T-helper 2 cell treated with Interferon-gamma antibody and Interleukin-4, amounts not matched to agents 5 μg/mL and 100 μg/mL, for 36 hours (primary cell): Measurements from ENCODE around the gene NKX3-2.

ENCODE experiments used
- DNase-seq: peaks from one replicate; pipeline ENCODE4 v3.0.0; 2021; ENCODE audit warnings: low spot score
- H3K27ac Mint-ChIP-seq: one replicate; pipeline ENCODE4 v1.8.0; 2021; ENCODE audit warnings: mild to moderate bottlenecking, mixed read lengths
- H3K27me3 Mint-ChIP-seq: one replicate; pipeline ENCODE4 v1.8.0; 2021; ENCODE audit warnings: low read depth, mixed read lengths
- H3K36me3 Mint-ChIP-seq: one replicate; pipeline ENCODE4 v1.8.0; 2021; ENCODE audit warnings: low read depth, mixed read lengths
- H3K4me1 Mint-ChIP-seq: one replicate; pipeline ENCODE4 v1.8.0; 2021; ENCODE audit warnings: low read depth, mixed read lengths
- H3K4me3 Mint-ChIP-seq: one replicate; pipeline ENCODE4 v1.8.0; 2022; ENCODE audit warnings: mild to moderate bottlenecking, moderate library complexity, mixed read lengths
- H3K9me3 Mint-ChIP-seq: one replicate; pipeline ENCODE4 v1.8.0; 2021; ENCODE audit warnings: mixed read lengths

The NKX3-2 gene

DNA sequence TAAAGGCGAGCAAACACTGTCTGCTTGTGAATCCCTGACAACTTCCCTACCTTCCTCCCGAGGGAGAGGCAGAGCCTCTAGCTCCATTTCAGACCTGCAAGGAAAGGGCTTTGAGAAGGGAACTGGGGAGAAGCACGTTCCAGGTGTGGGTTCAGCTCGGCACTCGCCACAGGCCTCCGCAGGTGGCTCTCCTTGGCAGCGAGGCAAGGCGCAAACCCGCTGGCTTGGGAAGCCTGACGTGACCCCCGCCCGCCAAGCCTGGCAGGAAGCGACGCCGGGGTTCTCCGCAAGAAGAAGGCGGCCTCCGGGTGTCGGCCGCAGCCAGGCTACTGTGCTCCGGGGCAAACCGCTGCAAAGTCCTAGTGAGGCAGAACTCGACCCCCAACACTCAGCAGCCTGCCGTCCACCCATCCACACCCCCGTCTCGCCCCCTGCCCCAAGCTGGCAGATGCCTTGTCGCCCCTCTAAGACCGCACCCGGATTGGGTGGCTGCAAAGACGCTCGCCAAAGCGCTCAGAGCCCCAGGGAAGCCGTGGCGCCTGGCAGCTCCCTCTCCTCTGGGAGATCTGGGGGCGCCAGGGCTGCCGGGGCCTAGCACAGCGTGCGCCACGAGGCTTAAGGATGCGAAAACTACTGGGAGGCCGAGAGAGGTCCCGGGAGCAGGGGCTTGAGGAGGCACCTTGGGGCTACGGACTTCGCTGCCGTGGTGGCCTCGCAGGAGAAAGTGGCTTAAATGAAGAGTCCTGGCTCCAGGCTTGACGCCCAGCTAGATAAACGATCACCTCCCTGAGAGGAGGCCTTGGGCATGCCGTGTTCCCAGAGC is 21.8 kb downstream of the NKX3-2 start:
- no peak overlapping the region for H3K27ac Mint-ChIP-seq

DNA sequence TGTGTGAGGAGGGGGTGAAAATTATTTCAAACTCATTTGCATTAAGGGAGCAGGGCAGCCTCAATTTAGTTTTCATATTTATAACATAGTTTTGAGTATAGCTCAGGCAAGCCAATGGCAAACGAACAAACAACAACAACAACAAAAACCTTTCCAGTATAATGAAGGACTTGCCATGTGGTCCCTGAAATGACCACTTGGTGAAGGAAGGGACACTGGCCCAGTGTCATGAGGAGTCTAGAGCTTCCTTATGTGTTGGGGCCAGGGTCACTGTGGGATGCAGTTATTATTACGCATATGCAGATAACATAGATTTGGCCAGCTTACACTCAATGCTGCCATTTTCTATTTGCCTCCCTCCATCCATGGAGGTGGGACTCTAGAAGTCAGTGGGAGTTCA is 23.3 kb downstream of the NKX3-2 start:
- peaks cover 73% of the 10 kb centered on the region for H3K27me3 Mint-ChIP-seq
- no peak for DNase-seq
- H3K4me3 Mint-ChIP-seq = no peak overlapping the region
- peaks cover 4% of the 10 kb centered on the region for H3K9me3 Mint-ChIP-seq
- H3K27ac Mint-ChIP-seq = no peak overlapping the region
- no peaks in the 10 kb centered on the region for H3K36me3 Mint-ChIP-seq
- peaks cover 1% of the 10 kb centered on the region for H3K4me1 Mint-ChIP-seq

More for the DNA sequence above, 21.8 kb downstream of the NKX3-2 start:
- DNase-seq = no peak
- Mint-ChIP-seq H3K4me3 (no peak overlapping the region), H3K36me3 (no peaks in the 10 kb centered on the region), H3K9me3 (peaks cover 4% of the 10 kb centered on the region), H3K4me1 (peaks cover 4% of the 10 kb centered on the region), H3K27me3 (peaks cover 77% of the 10 kb centered on the region)

GRCh38 chr4:13516315-13516860 is 27.9 kb downstream of the NKX3-2 start:
- Mint-ChIP-seq H3K4me3 (no peak overlapping the region), H3K27me3 (peaks cover 47% of the 10 kb centered on the region), H3K27ac (no peak overlapping the region), H3K4me1 (no peaks in the 10 kb centered on the region), H3K36me3 (no peaks in the 10 kb centered on the region), H3K9me3 (no peaks in the 10 kb centered on the region)
- no peak for DNase-seq

DNA sequence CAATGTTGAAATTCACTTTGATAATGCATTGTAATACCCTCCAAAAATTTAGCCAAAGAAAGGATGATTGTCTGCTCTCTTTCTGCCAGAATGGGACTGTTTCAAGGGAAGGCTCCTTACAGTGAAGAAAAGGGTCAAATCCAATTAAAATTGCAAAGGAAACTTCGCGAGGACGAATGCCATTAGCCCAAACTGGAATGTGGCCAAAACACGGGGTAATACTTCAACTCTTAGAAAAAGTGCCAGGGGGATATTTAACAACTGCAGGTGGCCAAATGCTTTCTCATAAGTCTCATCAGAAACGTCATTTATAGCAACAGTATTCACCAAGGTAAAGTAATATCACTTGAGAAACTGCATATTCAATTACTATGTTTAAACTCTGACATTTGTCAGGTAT is 29.0 kb downstream of the NKX3-2 start:
- H3K27me3 Mint-ChIP-seq = peaks cover 39% of the 10 kb centered on the region
- H3K4me1 Mint-ChIP-seq = no peaks in the 10 kb centered on the region
- H3K4me3 Mint-ChIP-seq = no peak overlapping the region
- no peaks in the 10 kb centered on the region for H3K36me3 Mint-ChIP-seq
- H3K27ac Mint-ChIP-seq = no peak overlapping the region
- no peaks in the 10 kb centered on the region for H3K9me3 Mint-ChIP-seq
- DNase-seq = no peak

GRCh38 chr4:13514722-13515121 is 29.6 kb downstream of the NKX3-2 start:
- Mint-ChIP-seq H3K9me3 (no peaks in the 10 kb centered on the region), H3K27me3 (peaks cover 38% of the 10 kb centered on the region), H3K4me3 (no peak overlapping the region), H3K4me1 (no peaks in the 10 kb centered on the region), H3K36me3 (no peaks in the 10 kb centered on the region), H3K27ac (no peak overlapping the region)
- DNase-seq = no peak

DNA sequence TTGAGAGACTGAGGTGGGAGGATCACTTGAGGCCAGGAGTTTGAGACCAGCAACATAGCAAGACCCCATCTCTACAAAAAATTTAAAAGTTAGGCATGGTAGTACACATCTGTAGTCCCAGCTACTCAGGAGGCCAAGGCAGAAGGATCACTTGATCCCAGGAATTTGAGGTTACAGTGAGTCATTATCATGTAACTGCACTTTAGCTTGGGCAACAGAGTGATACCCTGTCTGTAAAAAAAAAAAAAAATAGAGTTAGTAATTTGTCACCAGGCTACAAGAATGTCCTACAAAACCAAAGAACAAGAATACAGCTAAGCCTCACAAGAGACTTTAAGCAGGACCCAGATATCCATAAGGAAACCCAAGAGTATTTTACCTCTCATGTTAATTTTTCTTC is 33.2 kb downstream of the NKX3-2 start:
- DNase-seq = no peak

GRCh38 chr4:13509442-13509841 is 34.9 kb downstream of the NKX3-2 start:
- Mint-ChIP-seq H3K9me3 (no peaks in the 10 kb centered on the region), H3K4me1 (no peaks in the 10 kb centered on the region), H3K4me3 (no peak overlapping the region), H3K36me3 (no peaks in the 10 kb centered on the region), H3K27ac (no peak overlapping the region), H3K27me3 (peaks cover 25% of the 10 kb centered on the region)
- DNase-seq = no peak

More for the DNA sequence above, 33.2 kb downstream of the NKX3-2 start:
- no peaks in the 10 kb centered on the region for H3K36me3 Mint-ChIP-seq
- H3K4me3 Mint-ChIP-seq = no peak overlapping the region
- H3K27ac Mint-ChIP-seq = no peak overlapping the region
- no peaks in the 10 kb centered on the region for H3K9me3 Mint-ChIP-seq
- peaks cover 27% of the 10 kb centered on the region for H3K27me3 Mint-ChIP-seq
- H3K4me1 Mint-ChIP-seq = no peaks in the 10 kb centered on the region

GRCh38 chr4:13504374-13504773 is 39.9 kb downstream of the NKX3-2 start:
- DNase-seq = no peak
- peaks cover 32% of the 10 kb centered on the region for H3K27me3 Mint-ChIP-seq
- no peak overlapping the region for H3K4me3 Mint-ChIP-seq
- no peaks in the 10 kb centered on the region for H3K36me3 Mint-ChIP-seq
- H3K27ac Mint-ChIP-seq = no peak overlapping the region
- H3K4me1 Mint-ChIP-seq = no peaks in the 10 kb centered on the region
- no peaks in the 10 kb centered on the region for H3K9me3 Mint-ChIP-seq

DNA sequence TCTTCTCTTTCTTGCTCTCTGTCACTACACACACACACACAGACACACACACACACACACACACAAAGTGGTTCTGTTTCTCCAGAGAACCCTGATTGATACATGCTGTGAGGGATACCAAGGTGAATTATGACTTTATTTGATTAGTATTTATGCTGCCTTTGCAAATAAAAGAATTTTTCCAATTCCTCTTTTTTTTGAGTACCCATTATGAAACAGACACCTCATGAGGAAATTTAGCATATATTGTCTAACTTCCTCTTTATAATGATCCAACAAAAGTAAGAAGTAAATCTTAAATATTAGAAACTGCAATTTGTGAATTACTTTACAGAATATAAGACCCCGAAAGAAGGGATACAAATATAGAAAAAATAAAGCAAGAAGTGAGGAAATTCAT is 45.8 kb downstream of the NKX3-2 start:
- H3K36me3 Mint-ChIP-seq = no peaks in the 10 kb centered on the region
- H3K27ac Mint-ChIP-seq = no peak overlapping the region
- peaks cover 34% of the 10 kb centered on the region for H3K27me3 Mint-ChIP-seq
- no peak overlapping the region for H3K4me3 Mint-ChIP-seq
- H3K4me1 Mint-ChIP-seq = no peaks in the 10 kb centered on the region
- H3K9me3 Mint-ChIP-seq = no peaks in the 10 kb centered on the region
- DNase-seq = no peak

DNA sequence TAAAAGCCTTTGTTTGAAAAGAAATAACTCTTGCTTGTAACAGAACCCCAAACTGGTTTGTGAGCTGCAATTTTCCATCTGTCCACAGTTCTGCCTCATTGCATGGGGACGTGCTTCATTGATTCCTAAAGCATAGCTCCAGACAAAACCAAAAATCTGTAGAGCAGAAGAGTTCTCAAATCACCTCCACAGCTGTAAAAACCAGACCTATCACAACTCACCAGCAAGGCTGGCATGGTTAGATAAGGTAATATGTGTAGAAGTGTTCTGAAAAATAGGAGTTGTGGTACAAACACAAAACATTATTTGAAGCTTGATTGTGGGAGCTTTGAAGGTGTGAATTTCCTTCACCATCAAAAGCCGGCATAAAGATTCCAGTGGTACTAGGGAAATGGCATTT is 47.7 kb downstream of the NKX3-2 start:
- no peak for DNase-seq
- H3K36me3 Mint-ChIP-seq = no peaks in the 10 kb centered on the region
- H3K4me1 Mint-ChIP-seq = no peaks in the 10 kb centered on the region
- no peak overlapping the region for H3K27ac Mint-ChIP-seq
- no peaks in the 10 kb centered on the region for H3K9me3 Mint-ChIP-seq
- peaks cover 28% of the 10 kb centered on the region for H3K27me3 Mint-ChIP-seq
- no peak overlapping the region for H3K4me3 Mint-ChIP-seq

- H3K4me3 Mint-ChIP-seq = no peak overlapping the region
- H3K27ac Mint-ChIP-seq = no peak overlapping the region
- H3K27me3 Mint-ChIP-seq = peaks cover 27% of the 10 kb centered on the region
- no peaks in the 10 kb centered on the region for H3K36me3 Mint-ChIP-seq
- no peaks in the 10 kb centered on the region for H3K9me3 Mint-ChIP-seq
- H3K4me1 Mint-ChIP-seq = no peaks in the 10 kb centered on the region
- no peak for DNase-seq
These were observed 48.6 kb downstream of the NKX3-2 start for GRCh38 chr4:13495753-13496152.

- Mint-ChIP-seq H3K4me1 (no peaks in the 10 kb centered on the region), H3K27me3 (peaks cover 27% of the 10 kb centered on the region), H3K27ac (no peak overlapping the region), H3K4me3 (no peak overlapping the region), H3K36me3 (no peaks in the 10 kb centered on the region), H3K9me3 (no peaks in the 10 kb centered on the region)
- no peak for DNase-seq
These were observed 50.5 kb downstream of the NKX3-2 start for GRCh38 chr4:13493793-13494192.

DNA sequence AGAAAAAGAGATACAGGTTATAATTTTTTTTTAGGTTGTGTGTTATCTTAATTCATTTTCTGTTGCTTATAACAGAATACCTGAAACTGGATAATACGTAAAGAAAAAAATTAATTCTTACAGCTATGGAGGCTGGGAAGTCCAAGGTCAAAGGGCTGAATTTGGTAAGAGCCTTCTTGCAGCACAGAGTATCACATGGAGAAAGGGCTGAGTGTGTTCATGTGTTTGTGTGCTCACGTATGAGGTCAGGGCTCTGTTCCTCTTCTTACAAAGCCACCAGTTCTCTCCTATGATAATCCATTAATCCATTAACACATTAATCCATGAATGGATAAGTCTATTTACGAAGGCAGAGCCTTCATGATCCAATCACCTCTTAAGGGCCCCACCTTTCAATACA is 51.6 kb downstream of the NKX3-2 start:
- no peak overlapping the region for H3K27ac Mint-ChIP-seq
- H3K4me1 Mint-ChIP-seq = no peaks in the 10 kb centered on the region
- peaks cover 28% of the 10 kb centered on the region for H3K27me3 Mint-ChIP-seq
- no peaks in the 10 kb centered on the region for H3K36me3 Mint-ChIP-seq
- DNase-seq = no peak
- H3K4me3 Mint-ChIP-seq = no peak overlapping the region
- peaks cover 2% of the 10 kb centered on the region for H3K9me3 Mint-ChIP-seq
